Activated B cell treated with CpG ODN at 0.5 μM for 24 hours (primary cell): Measurements from ENCODE around the gene BEST1. TPM values are rescaled to one million over a fixed set of nuclear protein-coding genes. Genes with fewer than 3 reads are reported as not detected.

Experiments used
- ATAC-seq: fragments of 200-7000 bp; cut with Tn5 transposase; one replicate; pipeline ENCODE4 v1.10.0; 2021; ENCODE audit warnings: low read depth, mild to moderate bottlenecking, moderate library complexity
- CTCF ChIA-PET: fragments of 350-600 bp; sonication (Branson Sonifier 250); formaldehyde crosslinking; loops from one replicate; lab custom pipeline; 2021; ENCODE audit warnings: antibody characterized with exemption; lab: Charles Lee
- POLR2A ChIA-PET: fragments of 350-600 bp; sonication (Branson Sonifier 250); formaldehyde crosslinking; loops from one replicate; lab custom pipeline; 2021; ENCODE audit warnings: antibody characterized with exemption; lab: Charles Lee
- DNase-seq: peaks from one replicate; pipeline ENCODE4 v3.0.0; 2022
- H3K27ac Mint-ChIP-seq: one replicate; pipeline ENCODE4 v1.8.0; 2020; ENCODE audit warnings: mixed read lengths
- H3K27me3 Mint-ChIP-seq: one replicate; pipeline ENCODE4 v1.8.0; 2021; ENCODE audit warnings: mixed read lengths
- H3K36me3 Mint-ChIP-seq: one replicate; pipeline ENCODE4 v1.8.0; 2021; ENCODE audit warnings: low read depth, mixed read lengths
- H3K4me1 Mint-ChIP-seq: one replicate; pipeline ENCODE4 v1.8.0; 2021; ENCODE audit warnings: mixed read lengths
- H3K4me3 Mint-ChIP-seq: one replicate; pipeline ENCODE4 v1.8.0; 2020; ENCODE audit warnings: mild to moderate bottlenecking, mixed read lengths
- H3K9me3 Mint-ChIP-seq: one replicate; pipeline ENCODE4 v1.8.0; 2020; ENCODE audit warnings: mixed read lengths
- CTCF ChIP-seq: fragments of 200-600 bp; IDR thresholded peaks from one replicate; pipeline ENCODE4 v1.8.0; 2022; ENCODE audit warnings: antibody characterized with exemption, mild to moderate bottlenecking
- intact Hi-C: fragments of 100-400 bp; cut with micrococcal nuclease; formaldehyde crosslinking; loops from one replicate; pipeline ENCODE4 v1.15.1; 2024
- total RNA-seq: library from RNA; stranded (reverse); gene quantifications from 2 replicates; pipeline ENCODE4 v1.2.3, GENCODE V29; 2022

The BEST1 gene
- total RNA-seq, 1 donor from 2014 or later = 0.16 TPM

- no peak for TF ChIP-seq CTCF
- no peaks in the 10 kb centered on the region for H3K36me3 Mint-ChIP-seq
- H3K27me3 Mint-ChIP-seq = peaks cover 43% of the 10 kb centered on the region
- H3K9me3 Mint-ChIP-seq = no peaks in the 10 kb centered on the region
- ATAC-seq = no peak
- intact Hi-C loops = no loop called here
- peaks cover 9% of the 10 kb centered on the region for H3K4me1 Mint-ChIP-seq
- ChIA-PET POLR2A (no interaction called here), CTCF (interaction anchor here (0.6 to 2.2 kb wide), 3 partner anchors 16 to 167 kb away, joined by 3 to 8 read pairs (median 3); no protein-coding TSS in a partner anchor)
- no peak for DNase-seq
- H3K27ac Mint-ChIP-seq = no peak overlapping the region
- H3K4me3 Mint-ChIP-seq = peak overlapping the region; percentile 19
Measured at GRCh38 chr11:61914471-61915171, 35.5 kb upstream of the BEST1 start.

GRCh38 chr11:61916737-61917333, 33.3 kb upstream of the BEST1 start:
- Mint-ChIP-seq H3K9me3 (no peaks in the 10 kb centered on the region), H3K27ac (no peak overlapping the region), H3K4me1 (peaks cover 9% of the 10 kb centered on the region), H3K27me3 (peaks cover 55% of the 10 kb centered on the region), H3K4me3 (peak overlapping the region; percentile 70), H3K36me3 (no peaks in the 10 kb centered on the region)
- ChIA-PET POLR2A (no interaction called here), CTCF (no interaction called here)
- intact Hi-C loops = no loop called here
- no peak for ATAC-seq
- no peak for TF ChIP-seq CTCF
- DNase-seq = peak; percentile 20

- POLR2A ChIA-PET = no interaction called here
- H3K36me3 Mint-ChIP-seq = no peaks in the 10 kb centered on the region
- no peak within 1 kb of the TSS for H3K27ac Mint-ChIP-seq
- CTCF ChIA-PET = interaction anchor here (0.6 kb wide), 1 partner anchor 1865 kb away, joined by 4 read pairs; no protein-coding TSS in a partner anchor
- peaks cover 10% of the 10 kb centered on the region for H3K4me1 Mint-ChIP-seq
- intact Hi-C loops = no loop called here
- peak within 1 kb of the TSS; percentile 79 for H3K4me3 Mint-ChIP-seq
- no peaks in the 10 kb centered on the region for H3K9me3 Mint-ChIP-seq
- DNase-seq (no peak), ATAC-seq (peak; percentile 21)
- no peak for TF ChIP-seq CTCF
- H3K27me3 Mint-ChIP-seq = peaks cover 55% of the 10 kb centered on the region
Measured at GRCh38 chr11:61917334-61918109, 32.6 kb upstream of the BEST1 start, which contains the start of gene RAB3IL1. Gene RAB3IL1, minus strand, starts transcription at chr11:61917566. Its CDS starts 199 bp downstream, at chr11:61917367.

GRCh38 chr11:61918251-61918937, 31.8 kb upstream of the BEST1 start:
- CTCF ChIA-PET = interaction anchor here (0.6 kb wide), 1 partner anchor 1864 kb away, joined by 4 read pairs; no protein-coding TSS in a partner anchor
- TF ChIP-seq CTCF = no peak
- Mint-ChIP-seq H3K27ac (no peak overlapping the region), H3K4me1 (peaks cover 14% of the 10 kb centered on the region), H3K36me3 (no peaks in the 10 kb centered on the region), H3K9me3 (no peaks in the 10 kb centered on the region), H3K4me3 (peak overlapping the region; percentile 79), H3K27me3 (peaks cover 55% of the 10 kb centered on the region)
- intact Hi-C loops = no loop called here
- POLR2A ChIA-PET = no interaction called here
- ATAC-seq (no peak), DNase-seq (no peak)
